Caco-2 (cell line): ENCODE measurements around the gene AFAP1L1. TPM values are rescaled to one million over a fixed set of nuclear protein-coding genes. Genes with fewer than 3 reads are reported as not detected.

ENCODE experiments used
- BruUV-seq: library from RNA; stranded (reverse); fragments of 400-500 nt; replicated peaks from 2 replicates; lab custom pipeline; 2021; lab: Mats Ljungman, UMichigan
- CTCF ChIA-PET: fragments of 300-600 bp; sonication (Branson Sonifier 250); formaldehyde crosslinking; loops from one replicate; lab custom pipeline; 2022; ENCODE audit warnings: antibody characterized with exemption; lab: Charles Lee
- POLR2A ChIA-PET: fragments of 300-600 bp; sonication (Branson Sonifier 250); formaldehyde crosslinking; loops from one replicate; lab custom pipeline; 2022; ENCODE audit warnings: antibody characterized with exemption; lab: Charles Lee
- DNase-seq, 2 experiments: peaks; one replicate each; pipeline versions ENCODE4 v3.0.0 to v3.0.0-alpha.2; 2020 to 2022
- H3K27me3 ChIP-seq: replicated peaks from 2 replicates; pipeline ENCODE4 v1.6.0; 2011; ENCODE audit warnings: low read length; ENCODE audit not compliant: control insufficient read depth, insufficient read depth
- H3K36me3 ChIP-seq: 2 replicates; pipeline ENCODE4 v1.5.1; 2011; ENCODE audit warnings: low read length; ENCODE audit not compliant: control insufficient read depth, insufficient read depth
- H3K4me1 ChIP-seq: fragments of 250-450 bp; sonication (Bioruptor Pico); 2 replicates; pipeline ENCODE4 v1.5.1; 2020; ENCODE audit warnings: mild to moderate bottlenecking
- H3K4me3 ChIP-seq: 2 replicates; pipeline ENCODE4 v1.5.1; 2011; ENCODE audit warnings: low read depth, mild to moderate bottlenecking, control low read depth, low read length
- H3K9me3 ChIP-seq: fragments of 250-450 bp; sonication (Bioruptor Pico); 2 replicates; pipeline ENCODE4 v1.5.1; 2020; ENCODE audit warnings: mild to moderate bottlenecking, moderate library complexity
- H3K27ac Mint-ChIP-seq: one replicate; pipeline ENCODE4 v1.8.0; 2022; ENCODE audit warnings: mixed read lengths; ENCODE audit not compliant: unreplicated experiment
- H3K27me3 Mint-ChIP-seq: one replicate; pipeline ENCODE4 v1.8.0; 2022; ENCODE audit warnings: mixed read lengths; ENCODE audit not compliant: insufficient read depth, unreplicated experiment
- H3K36me3 Mint-ChIP-seq: one replicate; pipeline ENCODE4 v1.8.0; 2022; ENCODE audit warnings: mild to moderate bottlenecking, mixed read lengths; ENCODE audit not compliant: insufficient read depth, unreplicated experiment
- H3K4me1 Mint-ChIP-seq: one replicate; pipeline ENCODE4 v1.8.0; 2022; ENCODE audit warnings: low read depth, mixed read lengths; ENCODE audit not compliant: unreplicated experiment
- H3K4me3 Mint-ChIP-seq: one replicate; pipeline ENCODE4 v1.8.0; 2022; ENCODE audit warnings: mild to moderate bottlenecking, moderate library complexity, mixed read lengths; ENCODE audit not compliant: unreplicated experiment
- H3K9me3 Mint-ChIP-seq: one replicate; pipeline ENCODE4 v1.8.0; 2022; ENCODE audit warnings: mixed read lengths; ENCODE audit not compliant: unreplicated experiment
- intact Hi-C: fragments of 100-400 bp; cut with micrococcal nuclease; formaldehyde crosslinking; loops from one replicate; pipeline ENCODE4 v1.10.0; 2022; ENCODE audit not compliant: unreplicated experiment
- total RNA-seq: library from RNA; stranded (reverse); gene quantifications from 2 replicates; pipeline ENCODE4 v1.2.3, GENCODE V29; 2022
- TF ChIP-seq, protein P1 (sequence below), 2 experiments: fragments of 200-600 bp in 1 of 2; IDR thresholded peaks; 1 replicate in 1 of 2; 2 replicates in 1 of 2; pipeline versions ENCODE4 v1.5.1 to v1.8.0; 2011 to 2022; ENCODE audit warnings: antibody characterized with exemption in 1 of 2, control low read depth in 1 of 2, inconsistent platforms in 1 of 2, low read depth in 1 of 2, low read length in 1 of 2, mild to moderate bottlenecking in 1 of 2, moderate library complexity in 1 of 2; ENCODE audit not compliant: insufficient read depth in 1 of 2, severe bottlenecking in 1 of 2, unreplicated experiment in 1 of 2

AFAP1L1 gene
- total RNA-seq, 1 experiment from 2014 or later, result 0.45 TPM

DNA sequence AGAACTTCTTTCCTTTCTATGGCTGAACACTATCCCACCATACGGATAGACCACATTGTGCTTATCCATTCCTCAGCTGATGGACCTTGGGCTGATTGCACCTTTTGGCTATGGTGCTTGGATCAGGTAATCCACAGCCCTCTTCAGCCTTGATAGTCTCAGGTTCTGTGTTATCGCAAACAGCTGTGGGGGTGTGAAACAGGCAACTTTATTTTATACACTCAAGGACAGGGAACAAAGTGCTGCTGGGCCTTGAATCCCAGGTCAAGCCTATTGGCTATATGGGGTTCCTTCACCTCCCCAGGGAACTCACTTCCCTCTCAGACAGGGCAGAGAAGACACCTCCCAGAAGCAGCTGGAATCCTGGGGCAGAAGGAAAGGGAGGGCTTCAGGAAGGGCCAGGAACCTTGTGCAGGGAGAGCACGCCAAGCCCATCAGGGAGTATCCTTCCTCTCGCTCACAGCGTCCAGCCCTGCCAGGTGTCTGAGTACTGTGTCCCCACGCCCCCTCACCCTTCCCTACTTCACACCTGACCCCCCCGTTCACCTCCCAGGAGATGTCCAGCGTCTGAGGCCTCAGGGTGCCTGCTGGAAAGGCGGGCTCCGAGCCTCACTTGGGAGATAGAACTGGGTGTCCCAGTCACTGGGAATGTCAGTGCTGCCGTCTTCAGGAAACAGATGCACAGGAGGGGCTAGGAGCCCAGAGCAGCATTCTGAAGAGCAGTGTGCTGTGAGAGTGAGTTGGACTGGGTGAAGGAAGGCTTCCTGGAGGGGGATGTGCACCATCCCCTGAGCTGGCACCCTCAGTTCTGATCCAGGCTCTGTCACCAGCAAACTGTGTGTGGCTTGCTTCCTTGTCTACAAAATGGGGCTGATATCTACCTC lies 32.8 kb downstream of the AFAP1L1 start:
- Mint-ChIP-seq H3K27me3 (peaks cover 3% of the 10 kb centered on the region), H3K27ac (no peak overlapping the region), H3K4me3 (no peak overlapping the region), H3K4me1 (no peaks in the 10 kb centered on the region), H3K9me3 (no peaks in the 10 kb centered on the region), H3K36me3 (no peaks in the 10 kb centered on the region)
- ChIA-PET CTCF (interaction anchor here (0.6 kb wide), 1 partner anchor 883 kb away, joined by 3 read pairs; no protein-coding TSS in a partner anchor), POLR2A (no interaction called here)
- Histone ChIP-seq H3K27me3 (peaks cover 2% of the 10 kb centered on the region; the same call in 1 of the 2 replicates), H3K4me1 (no peaks in the 10 kb centered on the region), H3K9me3 (no peaks in the 10 kb centered on the region), H3K4me3 (no peak overlapping the region), H3K36me3 (no peaks in the 10 kb centered on the region)
- no peak for DNase-seq
- no TSS peak for BruUV-seq
- TF ChIP-seq, protein P1, sequence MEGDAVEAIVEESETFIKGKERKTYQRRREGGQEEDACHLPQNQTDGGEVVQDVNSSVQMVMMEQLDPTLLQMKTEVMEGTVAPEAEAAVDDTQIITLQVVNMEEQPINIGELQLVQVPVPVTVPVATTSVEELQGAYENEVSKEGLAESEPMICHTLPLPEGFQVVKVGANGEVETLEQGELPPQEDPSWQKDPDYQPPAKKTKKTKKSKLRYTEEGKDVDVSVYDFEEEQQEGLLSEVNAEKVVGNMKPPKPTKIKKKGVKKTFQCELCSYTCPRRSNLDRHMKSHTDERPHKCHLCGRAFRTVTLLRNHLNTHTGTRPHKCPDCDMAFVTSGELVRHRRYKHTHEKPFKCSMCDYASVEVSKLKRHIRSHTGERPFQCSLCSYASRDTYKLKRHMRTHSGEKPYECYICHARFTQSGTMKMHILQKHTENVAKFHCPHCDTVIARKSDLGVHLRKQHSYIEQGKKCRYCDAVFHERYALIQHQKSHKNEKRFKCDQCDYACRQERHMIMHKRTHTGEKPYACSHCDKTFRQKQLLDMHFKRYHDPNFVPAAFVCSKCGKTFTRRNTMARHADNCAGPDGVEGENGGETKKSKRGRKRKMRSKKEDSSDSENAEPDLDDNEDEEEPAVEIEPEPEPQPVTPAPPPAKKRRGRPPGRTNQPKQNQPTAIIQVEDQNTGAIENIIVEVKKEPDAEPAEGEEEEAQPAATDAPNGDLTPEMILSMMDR (IDR thresholded peaks at IDR 0.05; ENCODE audit: insufficient read depth in 1 of 2, low read depth in 1 of 2, low read length in 1 of 2, severe bottlenecking in 1 of 2, unreplicated experiment in 1 of 2), result no peak
- intact Hi-C loops, result no loop called here

DNA sequence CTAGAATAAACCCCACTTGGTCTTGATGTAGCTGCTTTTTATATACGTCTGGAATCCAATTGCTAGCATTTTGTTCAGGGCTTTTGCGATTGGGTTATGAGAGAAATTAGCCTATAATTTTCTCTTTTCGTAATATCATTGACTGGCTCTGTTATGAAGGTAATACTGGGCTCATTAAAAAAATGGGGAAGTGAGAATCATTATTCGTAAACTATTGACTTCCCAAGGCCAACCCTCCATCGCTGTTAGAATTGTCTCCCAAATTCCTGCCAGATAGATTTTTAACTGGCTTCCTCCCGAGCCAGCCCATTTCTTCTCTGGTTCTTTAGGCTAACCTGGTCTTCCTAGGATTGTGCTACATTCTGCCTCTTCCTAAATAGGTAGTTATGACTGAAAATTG lies 37.7 kb downstream of the AFAP1L1 start:
- Mint-ChIP-seq H3K27ac (no peak overlapping the region), H3K9me3 (no peaks in the 10 kb centered on the region), H3K4me1 (no peaks in the 10 kb centered on the region), H3K4me3 (no peak overlapping the region), H3K36me3 (no peaks in the 10 kb centered on the region), H3K27me3 (peaks cover 13% of the 10 kb centered on the region)
- TF ChIP-seq, protein P1 (IDR thresholded peaks at IDR 0.05; ENCODE audit: insufficient read depth in 1 of 2, low read depth in 1 of 2, low read length in 1 of 2, severe bottlenecking in 1 of 2, unreplicated experiment in 1 of 2), result no peak
- no TSS peak for BruUV-seq
- DNase-seq, result no peak
- CTCF ChIA-PET, result no interaction called here
- Histone ChIP-seq H3K4me1 (no peaks in the 10 kb centered on the region), H3K36me3 (no peaks in the 10 kb centered on the region), H3K9me3 (no peaks in the 10 kb centered on the region), H3K4me3 (no peak overlapping the region), H3K27me3 (peaks cover 2% of the 10 kb centered on the region; the same call in 1 of the 2 replicates)
- POLR2A ChIA-PET, result no interaction called here
- intact Hi-C loops, result no loop called here

DNA sequence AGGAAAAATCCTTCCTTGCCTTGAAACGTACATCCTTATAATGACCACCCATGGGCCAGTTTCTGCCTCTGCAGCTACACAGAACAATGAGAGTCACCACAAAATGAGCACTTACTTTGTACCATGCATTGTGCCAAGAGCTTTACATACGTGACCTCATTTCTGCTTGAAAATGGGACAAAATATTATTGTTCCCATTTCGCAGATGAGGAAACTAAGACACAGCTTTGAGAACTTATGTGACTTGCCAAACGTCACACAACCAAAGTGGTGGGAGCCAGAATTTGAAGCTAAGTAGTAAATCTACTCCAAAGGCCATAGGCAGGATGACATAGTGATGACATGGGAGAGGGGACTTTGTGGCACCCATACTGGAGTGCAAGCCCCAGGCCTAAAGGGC lies 38.8 kb downstream of the AFAP1L1 start:
- Mint-ChIP-seq H3K9me3 (no peaks in the 10 kb centered on the region), H3K27me3 (peaks cover 13% of the 10 kb centered on the region), H3K4me1 (no peaks in the 10 kb centered on the region), H3K27ac (no peak overlapping the region), H3K36me3 (no peaks in the 10 kb centered on the region), H3K4me3 (no peak overlapping the region)
- no TSS peak for BruUV-seq
- intact Hi-C loops, result no loop called here
- ChIA-PET CTCF (no interaction called here), POLR2A (no interaction called here)
- TF ChIP-seq, protein P1 (IDR thresholded peaks at IDR 0.05; ENCODE audit: insufficient read depth in 1 of 2, low read depth in 1 of 2, low read length in 1 of 2, severe bottlenecking in 1 of 2, unreplicated experiment in 1 of 2), result no peak
- no peak for DNase-seq
- H3K36me3 ChIP-seq, result no peaks in the 10 kb centered on the region
- H3K27me3 ChIP-seq, result peaks cover 2% of the 10 kb centered on the region; the same call in 1 of the 2 replicates
- H3K4me3 ChIP-seq, result no peak overlapping the region
- no peaks in the 10 kb centered on the region for H3K4me1 ChIP-seq
- H3K9me3 ChIP-seq, result no peaks in the 10 kb centered on the region
